Measurements from ENCODE around the gene GRM4. TPM values are rescaled to one million over a fixed set of nuclear protein-coding genes. Genes with fewer than 3 reads are reported as not detected.

Gene GRM4
- total and polyA plus RNA-seq, 2 donors from 2014 or later, result not detected

- intact Hi-C loops (cut with DNase I), result no loop called here
- Histone ChIP-seq H3K27ac (ENCODE audit: low read depth in 2 of 2, low read length in 2 of 2) (no peak overlapping the region), H3K4me1 (ENCODE audit: control insufficient read depth in 2 of 3, insufficient read depth in 2 of 3, low read depth in 1 of 3, low read length in 3 of 3) (no peaks in the 10 kb centered on the region), H3K9ac (ENCODE audit: low read length in 3 of 3) (no peak overlapping the region), H3K27me3 (ENCODE audit: control insufficient read depth, insufficient read depth, low read length) (no peaks in the 10 kb centered on the region), H3K4me3 (ENCODE audit: low read length in 3 of 3) (no peak overlapping the region), H3K9me3 (ENCODE audit: control insufficient read depth in 2 of 3, insufficient read depth in 1 of 3, low read length in 3 of 3) (peaks cover 0 to 4% (median 0%) of the 10 kb centered on the region in 3 donors), H3K36me3 (ENCODE audit: control insufficient read depth in 2 of 3, insufficient read depth in 3 of 3, low read length in 3 of 3) (no peaks in the 10 kb centered on the region)
- DNase-seq (peak in 2 of 5 donors; percentile 4 to 35), FAIRE-seq (no peak)
- no peak for TF ChIP-seq CTCF (IDR thresholded peaks at IDR 0.05; ENCODE audit: borderline replicate concordance, extremely low read depth, insufficient read depth)
Observed at GRCh38 chr6:34181908-34182307, 36.0 kb upstream of the GRM4 start.

- Histone ChIP-seq H3K27me3 (ENCODE audit: control insufficient read depth, insufficient read depth, low read length) (no peaks in the 10 kb centered on the region), H3K9ac (ENCODE audit: low read length in 3 of 3) (no peak overlapping the region), H3K27ac (ENCODE audit: low read depth in 2 of 2, low read length in 2 of 2) (no peak overlapping the region), H3K36me3 (ENCODE audit: control insufficient read depth in 2 of 3, insufficient read depth in 3 of 3, low read length in 3 of 3) (no peaks in the 10 kb centered on the region), H3K9me3 (ENCODE audit: control insufficient read depth in 2 of 3, insufficient read depth in 1 of 3, low read length in 3 of 3) (peaks cover 0 to 4% (median 0%) of the 10 kb centered on the region in 3 donors), H3K4me1 (ENCODE audit: control insufficient read depth in 2 of 3, insufficient read depth in 2 of 3, low read depth in 1 of 3, low read length in 3 of 3) (no peaks in the 10 kb centered on the region), H3K4me3 (ENCODE audit: low read length in 3 of 3) (no peak overlapping the region)
- DNase-seq (peak in 2 of 5 donors; percentile 23 to 48), FAIRE-seq (no peak)
- intact Hi-C loops (cut with DNase I), result no loop called here
- no peak for TF ChIP-seq CTCF (IDR thresholded peaks at IDR 0.05; ENCODE audit: borderline replicate concordance, extremely low read depth, insufficient read depth)
Observed at GRCh38 chr6:34179106-34179720, 33.3 kb upstream of the GRM4 start.

- FAIRE-seq (no peak), DNase-seq (peak in 2 of 5 donors; percentile 20 to 58)
- no peak overlapping the region for H3K27ac ChIP-seq (ENCODE audit: low read depth in 2 of 2, low read length in 2 of 2)
- no peak for TF ChIP-seq CTCF (IDR thresholded peaks at IDR 0.05; ENCODE audit: borderline replicate concordance, extremely low read depth, insufficient read depth)
- no peaks in the 10 kb centered on the region for H3K27me3 ChIP-seq (ENCODE audit: control insufficient read depth, insufficient read depth, low read length)
- H3K9ac ChIP-seq (ENCODE audit: low read length in 3 of 3), result no peak overlapping the region
- no peaks in the 10 kb centered on the region for H3K4me1 ChIP-seq (ENCODE audit: control insufficient read depth in 2 of 3, insufficient read depth in 2 of 3, low read depth in 1 of 3, low read length in 3 of 3)
- no peaks in the 10 kb centered on the region for H3K36me3 ChIP-seq (ENCODE audit: control insufficient read depth in 2 of 3, insufficient read depth in 3 of 3, low read length in 3 of 3)
- intact Hi-C loops (cut with DNase I), result no loop called here
- H3K4me3 ChIP-seq (ENCODE audit: low read length in 3 of 3), result no peak overlapping the region
- H3K9me3 ChIP-seq (ENCODE audit: control insufficient read depth in 2 of 3, insufficient read depth in 1 of 3, low read length in 3 of 3), result peaks cover 0 to 4% (median 0%) of the 10 kb centered on the region in 3 donors
Observed at GRCh38 chr6:34178357-34179105, 32.6 kb upstream of the GRM4 start.
